IMR-90 (cell line): ENCODE data around the gene PRKAR1B. TPM values are rescaled to one million over a fixed set of nuclear protein-coding genes. Genes with fewer than 3 reads are reported as not detected.

Source experiments
- ATAC-seq: fragments of 200-7000 bp; cut with Tn5 transposase; 2 replicates; pipeline ENCODE4 v1.9.1; 2020; ENCODE audit warnings: low read depth, mild to moderate bottlenecking, moderate library complexity
- BruUV-seq: library from RNA; stranded (reverse); fragments of 400-500 nt; replicated peaks from 2 replicates; lab custom pipeline; 2021; lab: Mats Ljungman, UMichigan
- CTCF ChIA-PET: fragments of 300-600 bp; formaldehyde crosslinking; extraction: SDS; loops from one replicate; lab custom pipeline; 2021; ENCODE audit warnings: antibody characterized with exemption; lab: Yijun Ruan, JAX
- POLR2A ChIA-PET: fragments of 300-600 bp; sonication (Branson Sonifier 250); formaldehyde crosslinking; loops from one replicate; lab custom pipeline; 2022; ENCODE audit warnings: antibody characterized with exemption; ENCODE audit not compliant: unreplicated experiment; lab: Charles Lee
- DNase-seq: peaks from one replicate; pipeline ENCODE4 v3.0.0; 2013
- H2AFZ ChIP-seq: replicated peaks from 2 replicates; pipeline ENCODE3; 2013; ENCODE audit warnings: low read length, mild to moderate bottlenecking; ENCODE audit not compliant: poor library complexity
- H2AK5ac ChIP-seq: 2 replicates; pipeline ENCODE4 v1.6.1; 2013; ENCODE audit warnings: low read depth, low read length, inconsistent platforms
- H2AK9ac ChIP-seq: replicated peaks from 2 replicates; pipeline ENCODE3; 2013; ENCODE audit warnings: mild to moderate bottlenecking, low read depth, low read length, moderate library complexity; ENCODE audit not compliant: poor library complexity
- H2BK120ac ChIP-seq: 2 replicates; pipeline ENCODE4 v1.6.1; 2013; ENCODE audit warnings: low read depth, low read length, inconsistent platforms
- H2BK15ac ChIP-seq: 3 replicates; pipeline ENCODE4 v1.6.1; 2013; ENCODE audit warnings: low read depth, low read length, inconsistent platforms
- H2BK20ac ChIP-seq: 2 replicates; pipeline ENCODE4 v1.6.1; 2013; ENCODE audit warnings: low read depth, mild to moderate bottlenecking, inconsistent platforms, low read length, moderate library complexity
- H2BK5ac ChIP-seq: 2 replicates; pipeline ENCODE4 v1.6.1; 2013; ENCODE audit warnings: mild to moderate bottlenecking, low read depth, low read length, inconsistent platforms; ENCODE audit not compliant: poor library complexity, severe bottlenecking
- H3K14ac ChIP-seq: replicated peaks from 2 replicates; pipeline ENCODE4 v1.6.1; 2013; ENCODE audit warnings: low read depth, low read length, inconsistent platforms
- H3K18ac ChIP-seq: 2 replicates; pipeline ENCODE4 v1.6.1; 2013; ENCODE audit warnings: low read depth, low read length, control low read depth
- H3K23ac ChIP-seq: 2 replicates; pipeline ENCODE4 v1.6.1; 2013; ENCODE audit warnings: low read depth, low read length, inconsistent platforms
- H3K27ac ChIP-seq: 2 replicates; pipeline ENCODE4 v1.5.1; 2013; ENCODE audit warnings: mild to moderate bottlenecking, control low read depth, low read length; ENCODE audit not compliant: insufficient read depth
- H3K27me3 ChIP-seq: 2 replicates; pipeline ENCODE4 v1.6.1; 2013; ENCODE audit warnings: low read length; ENCODE audit not compliant: control insufficient read depth, insufficient read depth
- H3K36me3 ChIP-seq: 2 replicates; pipeline ENCODE4 v1.6.1; 2013; ENCODE audit warnings: low read length, mixed read lengths; ENCODE audit not compliant: control insufficient read depth, insufficient read depth
- H3K4ac ChIP-seq: 2 replicates; pipeline ENCODE4 v1.6.1; 2013; ENCODE audit warnings: low read depth, low read length, inconsistent platforms
- H3K4me1 ChIP-seq: 2 replicates; pipeline ENCODE4 v1.6.1; 2013; ENCODE audit warnings: low read length, mixed read lengths; ENCODE audit not compliant: control insufficient read depth, insufficient read depth
- H3K4me2 ChIP-seq: 2 replicates; pipeline ENCODE4 v1.6.1; 2013; ENCODE audit warnings: low read depth, mild to moderate bottlenecking, control low read depth, low read length, moderate library complexity
- H3K4me3 ChIP-seq: 2 replicates; pipeline ENCODE4 v1.5.1; 2013; ENCODE audit warnings: low read depth, mild to moderate bottlenecking, control low read depth, low read length, moderate library complexity; ENCODE audit not compliant: insufficient read depth
- H3K56ac ChIP-seq: 2 replicates; pipeline ENCODE4 v1.6.1; 2013; ENCODE audit warnings: low read length, inconsistent platforms; ENCODE audit not compliant: insufficient read depth; ENCODE audit errors: extremely low read depth
- H3K79me1 ChIP-seq, 2 experiments: 2 replicates each; pipeline ENCODE4 v1.6.1; 2013; ENCODE audit warnings: low read length in 2 of 2, inconsistent platforms in 1 of 2, low read depth in 1 of 2
- H3K9ac ChIP-seq: 2 replicates; pipeline ENCODE4 v1.6.1; 2013; ENCODE audit warnings: low read depth, low read length, control low read depth
- H3K9me1 ChIP-seq: 2 replicates; pipeline ENCODE4 v1.6.1; 2013; ENCODE audit warnings: low read length, inconsistent platforms; ENCODE audit not compliant: insufficient read depth
- H3K9me3 ChIP-seq: 2 replicates; pipeline ENCODE4 v1.6.1; 2013; ENCODE audit warnings: low read length; ENCODE audit not compliant: control insufficient read depth, insufficient read depth
- H4K20me1 ChIP-seq: 2 replicates; pipeline ENCODE4 v1.6.1; 2013; ENCODE audit warnings: low read length, inconsistent platforms; ENCODE audit not compliant: insufficient read depth
- H4K5ac ChIP-seq: 2 replicates; pipeline ENCODE4 v1.6.1; 2013; ENCODE audit warnings: mild to moderate bottlenecking, low read depth, low read length, control low read depth
- H4K8ac ChIP-seq, 2 experiments: 2 replicates each; pipeline ENCODE4 v1.6.1; 2013; ENCODE audit warnings: low read depth in 2 of 2, low read length in 2 of 2, control low read depth in 1 of 2, inconsistent platforms in 1 of 2
- H4K91ac ChIP-seq: 2 replicates; pipeline ENCODE4 v1.6.1; 2013; ENCODE audit warnings: low read depth, low read length, inconsistent platforms; ENCODE audit not compliant: insufficient read depth
- BHLHE40 ChIP-seq: fragments of 150-350 bp; IDR thresholded peaks from 2 replicates; pipeline ENCODE4 v1.6.1; 2016; ENCODE audit warnings: mild to moderate bottlenecking, low read depth, low read length
- MXI1 ChIP-seq: IDR thresholded peaks from 2 replicates; pipeline ENCODE4 v1.6.1; 2012; ENCODE audit warnings: low read depth, mild to moderate bottlenecking, low read length, moderate library complexity, borderline replicate concordance
- NFE2L2 ChIP-seq: fragments of 150-350 bp; IDR thresholded peaks from 2 replicates; pipeline ENCODE4 v1.6.1; 2016; ENCODE audit warnings: low read depth, mild to moderate bottlenecking, low read length
- RAD21 ChIP-seq: IDR thresholded peaks from 2 replicates; pipeline ENCODE4 v1.6.1; 2012; ENCODE audit warnings: low read length, improper control_type of control experiment
- RFX5 ChIP-seq: IDR thresholded peaks from 2 replicates; pipeline ENCODE4 v1.8.0; 2012; ENCODE audit warnings: low read depth, mild to moderate bottlenecking, low read length, moderate library complexity
- WGBS, 2 experiments: methylation state at CpG; one replicate each; pipeline versions ENCODE4 v1.1.5 to v1.1.7; 2013; ENCODE audit warnings: missing lambda C conversion rate in 2 of 2; ENCODE audit not compliant: insufficient read length in 1 of 2; ENCODE audit errors: extremely low coverage in 2 of 2; 5-methylcytosine and 5-hydroxymethylcytosine counted together
- dilution Hi-C: fragments of 300-500 bp; cut with HindIII; formaldehyde crosslinking; loops from one replicate; pipeline ENCODE4 v1.14.3; 2018; ENCODE audit warnings: low sequenced_read_pairs; ENCODE audit not compliant: unreplicated experiment
- in situ Hi-C: fragments of 300-500 bp; cut with MboI; formaldehyde crosslinking; loops from 3 replicates; pipeline ENCODE4 v1.14.3; 2019; ENCODE audit warnings: low sequenced_read_pairs, inconsistent platforms, mixed read lengths
- intact Hi-C: fragments of 100-400 bp; cut with micrococcal nuclease; formaldehyde crosslinking; loops from 2 replicates; pipeline ENCODE4 v1.10.0; 2022
- polyA plus RNA-seq, 3 experiments: library from polyadenylated mRNA; depleted of rRNA; stranded (reverse); fragments of >200 nt; gene quantifications; 2 replicates each; pipeline ENCODE4 v1.2.3, GENCODE V29; 2012; ENCODE audit warnings: low replicate concordance in 1 of 3
- total RNA-seq: library from RNA; depleted of rRNA; stranded (reverse); fragments of >200 nt; gene quantifications from 2 replicates; pipeline ENCODE4 v1.2.3, GENCODE V29; 2012

Gene PRKAR1B
- total and polyA plus RNA-seq, 2 of the 4 experiments (the other 2 are of a cell fraction), result 15.2 to 20.2 TPM

DNA sequence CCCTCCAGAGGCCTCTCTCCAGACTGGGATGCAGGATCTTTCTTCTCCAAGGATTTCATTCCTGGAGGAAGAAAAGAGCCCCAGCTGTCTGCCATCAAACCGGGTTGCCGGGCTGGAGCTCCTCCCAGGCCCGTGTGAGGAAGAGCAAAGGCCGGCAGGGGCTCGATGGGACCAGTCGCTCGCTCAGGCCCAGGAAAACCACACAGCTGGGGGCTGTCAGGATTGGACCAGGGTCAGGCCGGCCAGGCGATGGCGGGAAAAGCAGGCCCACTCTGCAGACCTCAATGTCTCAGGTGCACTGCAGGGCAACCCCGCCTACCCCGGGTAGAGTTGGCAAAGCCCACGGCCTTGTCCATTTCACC is 98.7 kb downstream of the PRKAR1B start:
- dilution Hi-C loops, result no loop called here
- intact Hi-C loops, result no loop called here
- H2BK120ac ChIP-seq, result no peak overlapping the region
- H3K27me3 ChIP-seq, result no peaks in the 10 kb centered on the region
- H3K14ac ChIP-seq, result no peak overlapping the region
- no peak overlapping the region for H2AFZ ChIP-seq
- no peak overlapping the region for H2BK5ac ChIP-seq
- H3K9me3 ChIP-seq, result peaks cover 2% of the 10 kb centered on the region
- H3K4ac ChIP-seq, result no peak overlapping the region
- ChIA-PET CTCF (no interaction called here), POLR2A (no interaction called here)
- no peak overlapping the region for H4K8ac ChIP-seq
- no peak overlapping the region for H3K4me3 ChIP-seq
- H2BK20ac ChIP-seq, result no peak overlapping the region
- H3K23ac ChIP-seq, result no peak overlapping the region
- no peak for TF ChIP-seq MXI1
- TF ChIP-seq BHLHE40, result no peak
- TF ChIP-seq RFX5, result no peak
- TF ChIP-seq NFE2L2, result no peak
- no peak for TF ChIP-seq RAD21
- no peaks in the 10 kb centered on the region for H3K9me1 ChIP-seq
- no peak for DNase-seq
- no peak overlapping the region for H2BK15ac ChIP-seq
- no peak overlapping the region for H3K18ac ChIP-seq
- H3K9ac ChIP-seq, result no peak overlapping the region
- H3K36me3 ChIP-seq, result no peaks in the 10 kb centered on the region
- H4K20me1 ChIP-seq, result no peaks in the 10 kb centered on the region
- 22% methylated on average over 7 of the region's 13 CpGs; no CpG with 5 or more reads in 1 of the 2 experiments for WGBS, 2 experiments
- H3K79me1 ChIP-seq, result no peaks in the 10 kb centered on the region
- in situ Hi-C loops, result no loop called here
- BruUV-seq, result no TSS peak
- H3K4me2 ChIP-seq, result no peak overlapping the region
- H3K27ac ChIP-seq, result no peak overlapping the region
- no peak for ATAC-seq
- H3K4me1 ChIP-seq, result no peaks in the 10 kb centered on the region
- H2AK9ac ChIP-seq, result no peak overlapping the region
- no peak overlapping the region for H4K91ac ChIP-seq
- H3K56ac ChIP-seq, result no peak overlapping the region
- no peak overlapping the region for H4K5ac ChIP-seq
- H2AK5ac ChIP-seq, result no peak overlapping the region
